GM18508 (cell line): ENCODE measurements around the gene POU6F2.
"Not testable (repeated sequence)": the region's sequence is repeated elsewhere in the genome, so short reads cannot be mapped to it uniquely, and the experiment has no call there.

Experiments used
- ATAC-seq: cut with Tn5 transposase; IDR thresholded peaks from one replicate; pipeline ENCODE4 v1.9.1; 2021; ENCODE audit warnings: moderate number of reproducible peaks; ENCODE audit not compliant: insufficient read depth, unreplicated experiment

POU6F2 gene

GRCh38 chr7:38978491-38978890 is 782 bp downstream of the POU6F2 start:
- ATAC-seq = no peak

GRCh38 chr7:38992203-38992602 is 14.5 kb downstream of the POU6F2 start:
- ATAC-seq = no peak

- ATAC-seq = no peak
These were observed 23.9 kb downstream of the POU6F2 start for GRCh38 chr7:39001595-39001994.

DNA sequence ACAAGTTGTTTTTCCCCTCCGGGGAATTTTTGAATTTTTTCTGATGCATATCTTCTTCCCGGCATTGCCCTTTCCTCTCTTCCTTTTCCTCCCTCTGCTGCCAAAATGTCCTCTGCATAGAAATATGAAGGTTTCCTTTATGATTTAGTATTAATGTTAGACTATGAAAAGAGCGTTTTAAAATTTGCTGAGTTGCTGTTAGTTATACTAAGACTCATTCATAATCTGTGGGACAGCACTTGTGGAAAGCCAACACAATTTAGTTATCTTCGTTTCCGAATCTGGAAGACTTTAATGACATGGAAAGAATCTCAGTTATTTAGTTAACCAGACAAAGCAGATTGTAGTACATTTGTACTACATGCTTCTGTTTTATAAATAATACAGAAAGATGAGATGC is 25.0 kb downstream of the POU6F2 start:
- no peak for ATAC-seq

DNA sequence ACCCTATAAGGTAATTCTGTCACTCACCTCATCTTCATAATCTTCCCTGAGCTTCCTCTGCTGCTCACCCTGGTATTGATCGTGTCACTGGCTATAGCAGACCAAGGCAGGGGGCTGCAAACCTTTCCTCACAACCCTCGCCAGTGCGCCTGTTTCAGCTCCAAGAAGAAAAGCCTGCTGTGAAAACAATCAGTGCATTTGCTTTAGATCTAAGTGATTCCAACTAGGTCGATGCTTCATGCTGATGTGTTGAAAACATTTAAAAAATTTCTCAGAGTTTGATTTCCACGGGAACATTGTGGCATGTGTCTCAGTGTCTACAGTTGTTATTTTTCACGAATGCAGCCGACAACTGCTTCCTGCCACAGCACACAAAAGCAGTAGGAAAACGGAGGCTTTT is 27.3 kb downstream of the POU6F2 start:
- no peak for ATAC-seq

DNA sequence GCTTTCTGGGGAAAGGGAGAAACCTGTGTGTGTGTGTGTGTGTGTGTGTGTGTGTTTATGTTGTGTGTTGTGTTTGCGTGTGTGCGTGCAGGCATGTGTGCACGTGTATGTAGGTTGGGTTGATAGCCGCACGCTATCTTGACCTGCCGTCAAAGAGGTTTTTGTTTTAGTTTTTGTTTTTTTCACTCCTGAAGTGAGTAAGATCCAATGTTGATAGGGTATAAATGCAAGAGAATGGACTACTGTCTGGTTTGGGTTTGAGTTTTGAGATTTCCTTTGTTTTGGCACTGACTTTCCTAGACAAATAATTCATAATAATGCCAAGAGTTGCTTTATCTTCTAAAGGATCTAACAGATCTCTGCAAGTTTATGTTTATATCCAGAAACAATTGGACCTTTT is 27.8 kb downstream of the POU6F2 start:
- no peak for ATAC-seq

GRCh38 chr7:39013049-39013939 is 35.6 kb downstream of the POU6F2 start:
- not testable (repeated sequence) for ATAC-seq

GRCh38 chr7:39016609-39017008 is 38.9 kb downstream of the POU6F2 start:
- ATAC-seq = no peak

DNA sequence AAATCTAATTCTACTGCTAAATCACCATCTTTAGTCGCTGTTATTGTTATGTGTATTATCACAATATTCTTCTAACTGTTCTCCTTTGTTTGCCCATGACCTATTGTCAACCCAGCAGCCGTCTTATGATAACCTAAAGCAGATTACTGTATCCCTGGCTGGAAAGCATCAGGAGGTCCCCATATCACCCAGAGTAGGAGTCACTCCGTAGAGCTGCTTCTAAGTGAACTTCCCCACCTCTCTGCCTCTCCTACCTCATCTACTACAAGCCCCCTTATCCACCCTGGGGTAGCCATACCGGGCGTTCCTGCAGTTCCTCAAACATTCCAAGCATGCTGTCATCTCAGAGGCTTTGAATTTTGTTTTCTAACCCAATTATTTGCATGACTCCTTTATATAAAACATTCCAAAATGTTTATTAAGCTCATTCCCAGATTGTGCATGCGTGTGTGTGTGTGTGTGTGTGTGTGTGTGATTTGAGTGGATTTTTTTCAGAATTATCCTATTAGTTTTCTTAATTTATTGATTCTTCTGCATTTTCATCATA is 39.7 kb downstream of the POU6F2 start:
- ATAC-seq = no peak

DNA sequence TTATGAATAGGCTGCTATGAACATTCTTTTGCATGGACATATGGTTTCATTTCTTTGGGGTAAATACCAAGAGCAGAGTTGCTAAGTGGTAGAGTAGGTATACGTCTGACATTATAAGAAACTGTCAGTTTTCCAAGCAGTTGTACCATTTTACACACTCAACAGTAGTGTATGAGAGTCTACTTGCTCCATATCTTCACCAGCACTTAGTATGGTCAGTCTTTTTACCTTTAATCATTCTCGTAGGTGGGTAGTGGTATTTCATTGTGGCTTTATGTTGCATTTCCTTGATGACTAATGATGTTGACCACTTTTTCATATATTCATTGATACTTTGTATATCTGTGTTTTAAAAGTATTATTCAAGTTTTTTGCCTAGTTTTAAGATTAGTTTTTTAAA is 45.1 kb downstream of the POU6F2 start:
- no peak for ATAC-seq

- ATAC-seq = no peak
These were observed 49.8 kb downstream of the POU6F2 start for GRCh38 chr7:39027491-39027890.

DNA sequence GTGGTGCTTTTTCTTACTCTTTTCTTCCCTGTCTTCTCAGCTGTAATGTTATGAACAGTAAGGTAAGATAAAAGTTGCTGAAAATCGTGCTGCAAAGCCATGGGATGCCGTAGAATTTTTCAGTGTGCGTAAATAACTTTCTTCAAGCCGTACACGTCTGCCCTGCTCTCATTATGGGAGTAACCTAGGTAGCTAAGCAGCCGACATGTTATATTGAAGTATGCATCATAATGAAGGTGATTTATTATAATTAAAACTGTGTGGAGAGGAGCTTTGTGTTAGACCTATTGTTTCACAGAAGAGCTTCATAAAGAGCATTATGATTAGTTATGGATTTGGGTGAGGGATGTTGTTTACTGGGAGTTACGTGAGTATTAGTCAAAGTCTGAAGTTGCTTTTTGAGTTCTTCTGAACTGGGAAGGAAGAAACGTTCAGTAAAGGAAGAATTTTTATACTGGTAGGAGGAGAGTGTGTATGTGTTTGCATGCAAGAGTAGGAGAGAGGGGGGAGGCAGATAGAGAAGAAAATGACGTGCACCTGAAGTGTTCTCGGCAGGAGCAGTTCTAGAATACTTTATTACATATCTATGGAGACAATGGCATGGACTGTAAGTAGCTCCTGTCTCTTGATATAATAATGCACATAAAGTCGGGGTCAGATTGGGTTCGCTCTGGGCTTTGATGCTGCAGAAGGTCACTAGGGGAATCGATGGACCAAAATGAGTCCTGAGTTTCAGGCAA is 56.3 kb downstream of the POU6F2 start:
- ATAC-seq = no peak

- no peak for ATAC-seq
These were observed 57.4 kb downstream of the POU6F2 start for GRCh38 chr7:39035156-39035555.

DNA sequence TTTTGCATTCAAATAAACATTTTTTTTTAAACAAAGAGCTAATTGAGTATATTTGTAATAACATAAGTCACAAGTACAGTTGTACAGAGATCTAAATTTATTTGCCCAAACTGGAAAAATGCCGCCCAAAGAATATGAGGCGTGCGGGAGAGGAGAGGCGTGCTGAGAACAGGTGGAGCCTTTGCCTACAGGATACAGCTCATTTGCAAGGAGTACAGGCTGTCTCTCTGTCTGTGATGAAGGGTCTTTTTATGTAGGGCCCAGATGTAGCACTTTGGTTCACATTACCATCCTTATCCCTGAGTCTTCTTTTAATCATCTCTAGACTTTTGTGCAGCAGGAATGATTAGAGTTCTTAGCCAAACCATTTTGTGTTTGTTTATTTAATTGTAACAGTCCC is 58.2 kb downstream of the POU6F2 start:
- no peak for ATAC-seq

- no peak for ATAC-seq
These were observed 65.0 kb downstream of the POU6F2 start for GRCh38 chr7:39042670-39043069.

DNA sequence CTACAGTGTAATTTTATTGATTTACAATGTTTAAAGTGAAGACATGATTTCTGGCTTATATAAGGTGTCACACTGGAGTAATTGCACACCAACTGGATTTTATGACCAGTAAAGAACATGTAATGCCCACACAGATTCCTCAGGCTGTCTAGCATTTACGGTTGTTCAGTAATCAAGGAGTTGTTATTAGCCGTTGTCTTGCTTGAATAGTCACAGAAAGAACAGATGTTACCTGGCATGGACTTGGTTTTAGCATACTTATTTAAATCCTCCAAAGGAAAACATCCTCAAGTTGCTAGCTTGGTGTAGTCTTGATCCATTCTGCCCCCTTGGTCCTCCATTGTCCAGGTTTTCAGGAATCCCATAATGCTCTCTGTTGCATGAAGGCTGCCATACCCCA is 65.8 kb downstream of the POU6F2 start:
- no peak for ATAC-seq

- ATAC-seq = no peak
These were observed 66.8 kb downstream of the POU6F2 start for GRCh38 chr7:39044489-39044888.

DNA sequence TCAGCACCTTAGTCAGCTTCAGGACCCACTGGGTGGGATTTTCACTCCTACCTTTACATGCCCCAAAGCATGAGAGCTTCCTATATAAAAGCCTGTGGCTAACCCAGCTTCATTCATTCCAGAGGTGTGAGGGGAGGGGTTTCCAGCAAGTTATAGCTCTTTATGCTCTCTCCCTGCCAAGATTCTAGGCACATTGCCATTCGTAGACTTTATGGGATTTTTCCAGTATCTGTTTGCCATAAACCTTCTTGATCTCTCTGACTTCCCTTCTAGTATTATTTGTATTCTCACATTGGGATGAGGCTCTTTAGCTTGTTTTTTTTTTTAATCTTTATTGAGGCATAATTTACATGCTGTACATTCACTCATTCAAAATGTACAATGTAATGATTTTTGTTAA is 67.5 kb downstream of the POU6F2 start:
- ATAC-seq = no peak

DNA sequence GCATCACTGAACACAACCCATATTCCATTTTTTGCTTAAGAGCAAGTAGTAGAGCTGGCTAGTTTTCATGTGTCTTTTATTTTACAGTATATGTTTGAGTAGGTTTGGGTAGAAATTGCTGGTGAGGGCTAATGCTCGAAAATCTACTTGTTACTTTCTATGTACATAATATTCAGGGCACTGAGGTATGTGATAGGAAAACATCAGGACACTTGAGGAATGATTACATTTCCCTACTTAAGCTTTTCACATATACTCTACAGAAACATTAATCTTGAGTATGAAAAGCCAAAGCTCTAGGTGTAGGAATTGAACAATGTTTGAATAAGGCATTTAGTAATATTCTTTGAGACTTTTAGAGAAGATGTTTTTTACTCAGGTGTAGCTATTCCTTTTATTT is 73.6 kb downstream of the POU6F2 start:
- ATAC-seq = no peak

DNA sequence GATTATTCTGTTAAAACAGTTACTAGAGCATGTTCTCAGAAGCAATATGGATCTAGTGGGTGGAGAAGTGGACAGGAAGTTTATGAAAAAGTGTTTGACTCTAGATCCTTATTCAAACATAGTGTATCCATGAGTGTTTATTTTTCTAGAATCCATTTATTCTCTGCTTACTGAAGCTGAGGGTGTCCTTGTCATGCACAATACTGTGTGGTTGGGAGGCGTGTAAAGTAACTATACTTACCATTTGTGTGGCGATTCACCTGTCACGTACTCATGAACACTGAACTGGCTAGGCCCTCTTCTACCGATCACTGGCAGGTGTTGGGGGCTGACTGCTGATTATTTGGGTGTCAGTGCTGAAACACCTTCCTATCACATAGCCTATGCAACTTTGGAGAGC is 74.0 kb downstream of the POU6F2 start:
- no peak for ATAC-seq

GRCh38 chr7:39054731-39055130 is 77.0 kb downstream of the POU6F2 start:
- no peak for ATAC-seq
